GM21723 (cell line): Measurements from ENCODE around the gene PRUNE2.
A peak's percentile ranks its signal among the peaks of the same experiment; 100 is the strongest.

Source experiments
- ATAC-seq: cut with Tn5 transposase; IDR thresholded peaks from one replicate; pipeline ENCODE4 v1.9.1; 2021; ENCODE audit warnings: mild to moderate bottlenecking, moderate library complexity; ENCODE audit not compliant: unreplicated experiment

PRUNE2 gene

DNA sequence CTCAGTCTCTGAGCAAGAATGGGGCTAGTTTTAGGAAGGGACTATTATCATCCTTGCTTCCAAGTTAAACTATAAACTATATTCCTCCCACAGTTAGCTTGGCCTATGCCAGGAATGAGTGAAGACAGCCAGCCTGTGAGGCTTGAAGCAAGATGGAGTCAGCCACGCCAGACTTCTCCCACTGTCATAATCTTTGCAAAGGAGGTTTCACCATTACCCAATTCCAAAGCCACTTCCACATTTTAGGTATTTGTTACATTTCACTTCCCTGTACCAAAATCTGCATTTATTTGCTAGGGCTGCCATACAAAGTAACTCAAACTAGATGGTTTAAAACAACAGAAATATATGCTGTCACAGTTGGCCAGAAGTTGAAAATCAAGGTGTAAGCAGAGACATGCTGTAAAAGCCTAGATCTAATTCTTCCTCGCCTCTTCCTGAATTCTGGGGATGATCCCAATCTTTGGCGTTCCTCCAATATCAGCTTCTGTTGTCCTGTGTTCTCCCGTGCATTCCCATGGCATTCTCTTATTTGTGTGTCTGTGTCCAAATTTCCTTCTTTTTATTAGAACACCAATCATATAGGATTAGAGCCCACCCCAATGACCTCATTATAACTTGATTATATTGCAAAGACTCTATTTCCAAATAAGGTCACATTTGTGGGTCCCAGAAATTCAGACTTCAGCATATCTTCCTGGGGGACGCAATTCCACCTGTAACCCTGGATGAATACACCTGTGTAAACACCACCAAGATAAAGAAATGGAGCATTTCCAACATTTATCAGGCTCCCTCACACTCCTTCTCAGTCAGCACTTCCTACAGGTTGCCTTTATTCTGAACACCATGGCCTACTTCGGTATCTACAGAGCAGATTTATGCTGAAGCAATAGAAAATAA, 320.2 kb downstream of the PRUNE2 start:
- no peak for ATAC-seq

DNA sequence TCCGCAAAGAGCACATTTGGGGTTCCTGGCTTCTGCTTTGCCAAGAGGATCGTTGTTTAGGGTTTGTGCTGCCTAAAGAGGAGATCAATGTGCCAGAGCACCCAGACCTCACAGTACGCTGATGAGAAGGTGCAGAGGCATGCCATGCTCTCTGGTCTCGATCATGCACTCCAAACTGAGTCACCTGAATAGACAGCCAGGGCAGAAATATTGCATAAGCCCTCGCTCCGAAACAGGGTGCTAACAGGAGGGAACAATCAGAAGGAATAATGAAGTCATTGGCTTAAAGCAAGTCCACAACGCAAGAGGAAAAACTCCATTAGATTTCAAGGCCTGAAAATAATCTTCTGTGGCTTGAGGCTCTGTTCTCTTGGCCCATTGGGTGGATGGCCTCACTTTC, 322.7 kb downstream of the PRUNE2 start:
- no peak for ATAC-seq

DNA sequence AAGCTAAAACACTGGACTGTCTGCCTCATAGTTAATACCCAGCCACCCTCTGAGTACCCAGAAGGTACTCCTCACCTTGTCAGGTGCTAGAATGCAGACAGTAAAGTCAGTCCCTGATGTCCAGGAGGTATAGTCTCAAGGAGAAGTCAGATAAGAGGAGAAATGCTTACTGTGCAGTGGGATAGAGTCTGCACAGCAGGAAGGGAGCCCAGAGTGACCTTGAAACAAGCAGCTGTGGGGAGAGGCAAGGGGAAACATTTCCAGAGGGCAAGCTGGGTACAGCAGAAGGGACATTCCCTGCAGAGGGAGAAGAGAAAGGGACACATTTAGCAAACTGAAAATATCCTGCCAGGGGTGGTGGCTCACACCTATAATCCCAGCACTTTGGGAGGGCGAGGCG, 324.2 kb downstream of the PRUNE2 start:
- no peak for ATAC-seq

DNA sequence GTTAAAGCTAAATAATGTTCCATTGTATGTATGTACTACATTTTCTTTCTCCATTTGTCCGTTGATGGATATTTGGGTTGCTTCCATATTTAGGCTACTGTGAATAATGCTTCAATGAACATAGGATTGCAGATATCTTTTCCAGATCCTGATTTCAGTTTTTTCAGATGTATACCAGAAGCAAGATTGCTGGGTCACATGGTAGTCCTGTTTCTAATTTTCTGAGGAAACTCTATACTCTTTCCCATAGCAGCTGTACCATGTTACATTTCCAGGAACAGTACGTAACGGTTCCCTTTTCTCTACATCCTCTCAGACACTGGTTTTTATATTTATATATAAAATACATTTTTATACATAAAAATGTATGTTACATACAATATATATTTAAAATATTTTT, 325.1 kb downstream of the PRUNE2 start:
- no peak for ATAC-seq

DNA sequence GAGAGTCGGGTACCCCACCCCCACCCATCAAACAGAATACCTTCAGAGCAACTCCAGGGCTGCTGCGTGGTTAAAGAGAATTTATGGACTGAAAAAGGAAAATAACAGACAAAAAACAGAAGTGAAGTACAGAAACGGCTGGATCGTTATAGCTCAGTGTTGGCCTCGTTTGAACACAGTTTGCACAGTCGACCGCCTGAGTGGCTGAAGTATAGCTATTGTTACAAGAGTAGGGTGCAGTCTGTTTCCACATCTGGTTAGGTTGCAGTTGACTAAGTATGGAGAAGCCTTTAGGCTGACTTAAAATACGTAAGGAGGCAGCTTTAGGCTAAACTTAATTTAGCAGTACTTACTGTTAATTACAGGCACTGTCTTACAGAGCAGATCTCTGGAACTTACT, 325.7 kb downstream of the PRUNE2 start:
- no peak for ATAC-seq

DNA sequence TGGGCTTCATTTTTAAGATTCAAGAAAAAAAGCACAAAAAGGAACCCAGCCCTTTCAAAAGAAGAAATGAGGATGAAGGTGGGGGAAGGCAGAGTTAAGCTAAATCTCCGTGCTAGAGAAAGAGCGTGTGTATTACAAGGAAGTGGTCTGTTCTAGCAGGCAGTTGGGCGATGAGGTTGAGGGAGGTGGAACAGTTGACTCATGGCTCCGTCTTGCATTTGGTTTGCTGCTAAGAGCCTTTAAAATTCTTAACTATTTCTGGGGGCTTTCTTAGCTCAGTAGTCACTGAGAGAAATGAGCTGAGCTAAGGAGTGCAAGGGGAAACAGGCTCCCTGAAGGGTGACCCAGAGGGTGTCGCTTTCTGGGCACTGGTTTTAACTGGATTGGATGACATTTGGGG, 329.6 kb downstream of the PRUNE2 start:
- ATAC-seq = peak; percentile 68

DNA sequence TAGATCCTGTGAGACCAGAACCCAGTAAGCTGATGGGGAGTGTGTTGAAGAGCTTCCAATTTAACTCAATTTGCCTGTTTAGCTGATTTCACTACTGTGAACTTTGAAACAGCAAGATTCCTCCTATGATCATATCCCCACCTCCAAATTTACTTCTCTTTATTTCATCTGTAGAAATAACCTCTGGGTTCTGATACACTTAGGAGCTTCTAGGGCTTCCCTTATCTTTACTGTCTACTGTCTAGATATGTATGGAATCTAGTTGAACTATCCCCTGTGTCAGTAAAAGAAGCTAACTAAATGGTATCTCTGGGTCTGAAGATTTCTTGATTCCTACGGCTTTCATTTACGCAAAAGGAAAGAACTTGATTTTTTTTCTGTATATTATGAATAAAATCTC, 330.2 kb downstream of the PRUNE2 start:
- ATAC-seq = no peak

DNA sequence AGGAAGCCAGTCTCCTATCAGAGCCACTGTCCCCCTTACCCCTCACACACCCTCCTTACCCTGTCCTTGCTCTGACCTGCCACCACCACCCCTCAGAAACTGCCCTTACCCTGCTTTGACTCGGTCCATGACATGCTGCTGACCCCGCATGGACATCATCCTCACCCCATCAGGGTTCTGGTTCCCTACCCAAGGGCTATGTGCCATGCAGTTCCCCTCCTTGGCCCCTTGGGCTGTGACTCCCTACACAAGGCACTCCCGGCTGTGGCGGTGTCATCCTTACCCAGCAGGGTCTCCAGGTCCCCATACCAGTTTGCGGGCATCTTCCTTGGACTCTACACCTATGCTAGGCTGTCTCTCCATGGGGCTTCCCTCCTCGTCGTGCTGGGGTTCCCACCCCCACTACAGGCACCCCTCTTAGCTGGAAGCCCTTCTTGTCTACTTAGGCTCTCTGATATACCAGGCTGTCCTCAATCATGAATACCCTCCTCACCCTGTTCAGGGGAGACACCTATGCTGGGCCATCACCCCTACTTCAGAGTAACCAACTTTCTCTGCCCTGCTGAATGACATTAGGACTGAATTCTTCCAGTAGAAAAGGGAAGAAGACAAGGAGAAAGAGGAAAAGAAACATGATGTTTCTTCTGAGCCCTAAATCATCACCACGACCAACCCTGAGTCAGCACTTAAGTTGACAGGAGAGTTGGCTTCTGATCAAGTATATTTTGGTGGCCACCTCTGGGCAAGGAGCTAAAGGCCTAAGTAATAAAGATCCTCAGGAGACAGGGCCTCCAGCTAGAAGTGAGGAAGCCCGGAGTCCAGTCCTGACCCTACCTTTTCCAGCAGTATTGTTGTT, 331.8 kb downstream of the PRUNE2 start:
- ATAC-seq = no peak

DNA sequence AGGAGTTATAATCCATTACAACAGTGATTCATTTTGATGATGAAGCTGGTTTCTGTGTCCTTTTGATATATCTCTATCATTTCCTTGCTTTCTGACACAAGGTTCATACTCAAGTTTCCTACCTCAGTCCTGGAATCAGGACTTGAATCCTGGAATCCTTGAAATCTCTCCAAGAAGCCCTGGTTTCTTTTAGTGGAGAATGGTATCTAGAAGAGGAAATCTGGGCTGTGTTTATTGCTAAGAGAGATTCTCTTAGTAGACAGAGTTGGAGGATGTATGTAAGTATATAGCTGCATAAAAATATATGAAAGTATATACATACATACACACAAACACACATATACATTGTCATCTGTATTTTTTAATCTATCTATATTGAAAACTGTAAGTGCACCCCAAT, 332.5 kb downstream of the PRUNE2 start:
- ATAC-seq = no peak

DNA sequence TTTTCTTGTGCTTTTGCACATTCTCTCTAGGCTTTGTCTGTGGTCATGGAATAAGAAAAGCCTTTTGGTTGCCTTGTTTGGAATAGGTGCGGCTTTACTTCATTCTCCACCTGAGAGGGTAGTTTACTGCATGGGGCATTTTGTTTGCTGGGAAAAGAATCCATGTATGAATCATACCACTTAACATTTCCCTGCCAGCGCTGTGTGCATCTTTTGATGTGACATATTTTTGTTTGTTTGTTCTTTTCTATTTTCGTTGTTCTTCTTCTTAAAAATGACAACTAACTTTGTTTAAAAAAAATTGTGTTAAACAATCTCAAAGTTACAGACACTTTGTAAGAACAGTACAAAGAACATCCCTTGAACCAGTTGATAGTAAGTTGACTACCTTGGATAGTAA, 333.8 kb downstream of the PRUNE2 start:
- ATAC-seq = no peak

DNA sequence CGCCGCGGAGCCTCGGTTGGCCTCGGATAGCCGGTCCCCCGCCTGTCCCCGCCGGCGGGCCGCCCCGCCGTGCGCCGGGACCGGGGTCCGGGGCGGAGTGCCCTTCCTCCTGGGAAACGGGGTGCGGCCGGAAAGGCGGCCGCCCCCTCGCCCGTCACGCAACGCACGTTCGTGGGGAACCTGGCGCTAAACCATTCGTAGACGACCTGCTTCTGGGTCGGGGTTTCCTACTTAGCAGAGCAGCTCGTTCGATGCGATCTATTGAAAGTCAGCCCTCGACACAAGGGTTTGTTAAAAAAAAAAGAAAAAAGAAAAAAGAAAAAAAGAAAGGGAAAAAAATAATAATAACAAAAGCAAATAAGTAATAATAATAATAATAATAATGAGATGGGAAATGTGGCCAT, 334.2 kb downstream of the PRUNE2 start:
- no peak for ATAC-seq

DNA sequence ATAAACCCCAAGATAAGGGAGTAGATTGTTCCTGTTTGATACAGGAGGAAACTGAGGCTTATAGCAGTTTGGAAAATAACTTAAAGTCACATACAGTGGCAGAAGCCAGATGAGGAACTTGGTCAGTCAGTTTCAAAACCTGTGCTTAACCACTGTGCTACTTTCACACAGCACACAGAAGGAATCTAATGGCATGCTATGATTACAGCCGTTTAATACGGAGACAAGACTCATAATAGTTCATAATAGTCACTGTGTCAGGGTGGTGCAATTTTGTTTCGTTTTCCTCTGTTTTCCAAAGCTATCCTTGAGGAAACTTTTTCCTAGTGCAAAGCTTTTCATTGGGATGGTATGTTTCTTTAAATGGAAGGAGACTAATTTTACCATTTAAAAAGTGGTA, 334.6 kb downstream of the PRUNE2 start:
- ATAC-seq = peak; percentile 91

DNA sequence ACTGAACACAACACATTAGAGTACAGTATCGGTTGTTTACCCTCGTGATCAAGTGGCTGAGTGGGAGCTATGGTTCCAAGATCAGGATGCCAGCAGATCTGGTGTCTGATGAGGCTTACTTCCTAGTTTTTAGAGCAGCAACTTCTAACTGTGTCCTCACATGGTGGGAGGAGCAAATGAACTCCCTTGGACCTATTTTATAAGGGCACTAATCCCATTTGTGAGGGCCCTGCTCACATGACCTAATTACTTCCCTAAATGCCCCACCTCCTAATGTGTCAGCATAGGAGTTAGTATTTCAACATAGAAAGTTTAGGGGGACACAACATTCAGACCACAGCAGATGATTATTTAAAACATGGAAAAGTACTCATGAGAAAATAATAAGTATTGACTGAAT, 335.1 kb downstream of the PRUNE2 start:
- no peak for ATAC-seq

DNA sequence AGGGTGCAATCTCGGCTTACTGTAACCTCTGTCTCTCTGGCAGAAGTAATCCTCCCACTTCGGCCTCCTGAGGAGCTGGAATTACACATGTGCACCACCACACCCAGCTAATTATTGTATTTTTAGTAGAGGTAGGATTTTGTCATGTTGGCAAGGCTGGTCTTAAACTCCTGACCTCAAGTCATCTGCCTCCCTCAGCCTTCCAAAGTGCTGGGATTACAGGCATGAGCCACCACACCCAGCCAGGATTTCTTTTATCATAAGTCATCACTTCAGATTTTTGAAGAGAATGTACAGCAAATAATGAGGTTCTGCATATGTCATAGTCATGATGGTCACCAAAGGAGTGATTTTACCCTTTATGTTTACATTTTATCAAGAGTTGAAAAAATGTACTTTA, 338.8 kb downstream of the PRUNE2 start:
- ATAC-seq = no peak

DNA sequence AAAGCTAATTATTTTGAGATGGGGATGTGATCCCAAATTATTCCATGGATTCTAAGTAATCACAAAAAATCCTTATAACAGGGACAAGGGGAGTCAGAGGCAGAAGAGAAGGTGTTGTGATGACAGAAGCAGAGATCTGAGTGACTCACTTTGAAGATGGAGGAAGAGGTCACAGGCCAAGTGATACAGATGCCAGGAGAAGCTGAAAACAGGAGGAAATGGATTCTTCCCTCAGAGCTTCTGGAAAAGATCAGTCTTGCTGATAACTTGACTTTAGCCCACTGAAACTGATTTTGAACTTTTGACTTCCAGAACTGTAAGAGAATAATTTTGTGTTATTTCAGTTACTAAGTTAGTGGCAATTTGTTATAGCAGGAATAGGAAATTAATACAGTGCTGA, 341.6 kb downstream of the PRUNE2 start:
- ATAC-seq = no peak

DNA sequence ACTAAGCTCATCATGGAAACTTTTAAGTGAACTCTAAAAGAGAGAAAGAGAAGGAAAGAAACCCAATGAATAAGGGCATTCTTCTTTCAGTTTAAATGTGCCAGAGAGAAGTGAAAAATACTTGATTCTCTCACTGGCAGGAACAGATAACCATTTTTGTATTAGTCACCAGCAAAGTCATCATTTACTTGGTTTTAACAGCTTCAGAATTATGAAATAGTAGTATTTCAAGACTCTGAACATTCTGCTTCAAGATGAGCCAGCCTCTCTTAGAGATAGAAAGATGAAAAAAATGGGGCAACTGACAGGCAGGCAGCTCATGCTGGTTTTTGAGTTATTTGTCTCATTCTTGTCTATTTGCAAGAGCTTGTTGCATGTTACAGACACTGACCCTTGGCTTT, 343.4 kb downstream of the PRUNE2 start:
- peak; percentile 91 for ATAC-seq

DNA sequence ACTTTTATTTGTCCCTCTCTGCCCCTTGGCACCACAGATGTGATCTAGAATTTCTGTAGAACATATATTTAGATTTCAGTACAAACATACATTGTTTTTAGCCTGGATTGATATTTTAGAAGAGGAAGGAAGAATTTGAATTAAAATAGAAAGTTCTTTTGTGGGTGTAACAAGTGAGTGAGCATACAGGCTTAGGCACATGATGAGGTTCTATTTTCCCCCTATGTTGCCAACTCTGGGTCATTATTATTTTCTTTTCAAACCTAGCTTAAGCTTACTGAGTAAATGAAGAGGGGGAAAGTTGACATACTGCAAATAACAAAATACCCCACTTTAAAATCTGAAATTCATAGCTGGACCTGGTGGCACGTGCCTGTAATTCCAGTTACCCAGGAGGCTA, 344.0 kb downstream of the PRUNE2 start:
- peak; percentile 40 for ATAC-seq
